ENCODE data around the gene CPNE2. TPM values are rescaled to one million over a fixed set of nuclear protein-coding genes. Genes with fewer than 3 reads are reported as not detected.

The CPNE2 gene
- total RNA-seq, 1 donor from 2014 or later: 3.4 TPM

DNA sequence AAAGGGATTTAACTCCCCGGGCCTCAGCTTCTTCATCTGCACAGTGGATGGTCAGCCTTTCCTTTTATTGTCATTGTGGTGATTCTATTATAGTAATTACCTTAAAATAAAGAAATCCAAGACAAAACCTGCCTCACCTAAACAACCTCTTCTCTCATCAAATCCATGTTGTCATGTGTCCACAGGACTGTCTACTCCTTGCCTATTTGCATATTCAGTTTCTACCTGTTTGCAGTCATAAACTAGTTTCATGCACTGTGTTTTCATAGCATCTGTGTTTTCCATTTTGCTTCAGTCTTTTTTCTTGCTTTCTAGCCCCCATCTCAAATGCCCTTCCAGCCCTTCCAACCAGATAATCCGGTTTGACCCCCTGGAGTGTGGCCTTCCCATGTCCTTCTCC is 44.3 kb upstream of the CPNE2 start:
- Mint-ChIP-seq H3K4me1 (ENCODE audit: low read depth, unreplicated experiment) (peaks cover 5% of the 10 kb centered on the region), H3K27ac (ENCODE audit: unreplicated experiment) (no peak overlapping the region), H3K36me3 (ENCODE audit: unreplicated experiment) (no peaks in the 10 kb centered on the region), H3K27me3 (ENCODE audit: unreplicated experiment) (peaks cover 6% of the 10 kb centered on the region), H3K9me3 (ENCODE audit: unreplicated experiment) (peaks cover 2% of the 10 kb centered on the region), H3K4me3 (ENCODE audit: unreplicated experiment) (no peak overlapping the region)
- no peak for TF ChIP-seq CTCF (IDR thresholded peaks at IDR 0.05; ENCODE audit: partially characterized antibody, unreplicated experiment)
- no peak for DNase-seq

GRCh38 chr16:57049678-57050077 is 42.7 kb upstream of the CPNE2 start:
- peaks cover 2% of the 10 kb centered on the region for H3K9me3 Mint-ChIP-seq (ENCODE audit: unreplicated experiment)
- no peaks in the 10 kb centered on the region for H3K36me3 Mint-ChIP-seq (ENCODE audit: unreplicated experiment)
- H3K27me3 Mint-ChIP-seq (ENCODE audit: unreplicated experiment): peaks cover 6% of the 10 kb centered on the region
- DNase-seq: no peak
- no peak for TF ChIP-seq CTCF (IDR thresholded peaks at IDR 0.05; ENCODE audit: partially characterized antibody, unreplicated experiment)
- no peak overlapping the region for H3K4me3 Mint-ChIP-seq (ENCODE audit: unreplicated experiment)
- H3K27ac Mint-ChIP-seq (ENCODE audit: unreplicated experiment): no peak overlapping the region
- H3K4me1 Mint-ChIP-seq (ENCODE audit: low read depth, unreplicated experiment): peaks cover 5% of the 10 kb centered on the region

GRCh38 chr16:57051696-57052228 is 40.6 kb upstream of the CPNE2 start:
- no peaks in the 10 kb centered on the region for H3K4me1 Mint-ChIP-seq (ENCODE audit: low read depth, unreplicated experiment)
- no peak for TF ChIP-seq CTCF (IDR thresholded peaks at IDR 0.05; ENCODE audit: partially characterized antibody, unreplicated experiment)
- H3K36me3 Mint-ChIP-seq (ENCODE audit: unreplicated experiment): no peaks in the 10 kb centered on the region
- H3K27me3 Mint-ChIP-seq (ENCODE audit: unreplicated experiment): peaks cover 3% of the 10 kb centered on the region
- H3K4me3 Mint-ChIP-seq (ENCODE audit: unreplicated experiment): no peak overlapping the region
- no peak overlapping the region for H3K27ac Mint-ChIP-seq (ENCODE audit: unreplicated experiment)
- no peaks in the 10 kb centered on the region for H3K9me3 Mint-ChIP-seq (ENCODE audit: unreplicated experiment)
- no peak for DNase-seq

DNA sequence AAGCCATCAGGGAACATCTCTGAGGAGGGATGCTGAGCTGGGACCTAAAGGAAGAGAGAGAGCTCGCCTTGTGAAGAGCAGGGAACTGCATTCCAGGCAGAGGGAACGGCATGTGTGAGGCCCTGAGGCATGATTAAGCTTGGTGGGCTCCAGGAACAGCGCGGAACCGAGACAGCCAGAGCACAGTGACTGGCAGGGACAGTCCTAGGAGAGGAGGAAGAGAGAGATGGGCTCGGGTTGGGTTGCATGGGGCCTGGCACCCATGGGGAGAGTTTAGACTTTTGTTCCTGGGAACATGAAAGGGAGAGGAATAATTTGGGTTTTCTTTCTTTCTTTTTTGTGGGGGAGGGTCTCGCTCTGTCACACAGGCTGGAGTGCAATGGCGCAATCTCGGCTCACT is 39.2 kb upstream of the CPNE2 start:
- TF ChIP-seq CTCF (IDR thresholded peaks at IDR 0.05; ENCODE audit: partially characterized antibody, unreplicated experiment): no peak
- Mint-ChIP-seq H3K27ac (ENCODE audit: unreplicated experiment) (no peak overlapping the region), H3K9me3 (ENCODE audit: unreplicated experiment) (peaks cover 4% of the 10 kb centered on the region), H3K4me3 (ENCODE audit: unreplicated experiment) (no peak overlapping the region), H3K27me3 (ENCODE audit: unreplicated experiment) (no peaks in the 10 kb centered on the region), H3K4me1 (ENCODE audit: low read depth, unreplicated experiment) (no peaks in the 10 kb centered on the region), H3K36me3 (ENCODE audit: unreplicated experiment) (no peaks in the 10 kb centered on the region)
- no peak for DNase-seq

- TF ChIP-seq CTCF (IDR thresholded peaks at IDR 0.05; ENCODE audit: partially characterized antibody, unreplicated experiment): no peak
- H3K4me3 Mint-ChIP-seq (ENCODE audit: unreplicated experiment): no peak overlapping the region
- H3K27ac Mint-ChIP-seq (ENCODE audit: unreplicated experiment): no peak overlapping the region
- no peaks in the 10 kb centered on the region for H3K27me3 Mint-ChIP-seq (ENCODE audit: unreplicated experiment)
- no peak for DNase-seq
- H3K36me3 Mint-ChIP-seq (ENCODE audit: unreplicated experiment): no peaks in the 10 kb centered on the region
- peaks cover 4% of the 10 kb centered on the region for H3K9me3 Mint-ChIP-seq (ENCODE audit: unreplicated experiment)
- H3K4me1 Mint-ChIP-seq (ENCODE audit: low read depth, unreplicated experiment): no peaks in the 10 kb centered on the region
These were observed 38.0 kb upstream of the CPNE2 start for GRCh38 chr16:57054338-57054737.
